Keratinocyte (primary cell): ENCODE measurements around the gene JAG2. TPM values are rescaled to one million over a fixed set of nuclear protein-coding genes. Genes with fewer than 3 reads are reported as not detected.

Source experiments
- DNase-seq: peaks from one replicate; pipeline ENCODE4 v3.0.0-alpha.2; 2011; ENCODE audit warnings: low read depth, missing footprints, low spot score
- FAIRE-seq: peaks from 2 replicates; lab custom pipeline; 2011; peaks lifted over from hg19 to GRCh38; lab: Jason Lieb, UNC
- H2AFZ ChIP-seq: 2 replicates; pipeline ENCODE4 v1.6.0; 2012; ENCODE audit warnings: low read length, control low read depth, inconsistent platforms; ENCODE audit not compliant: control insufficient read depth
- H3K27ac ChIP-seq: 2 replicates; pipeline ENCODE4 v1.5.1; 2011; ENCODE audit warnings: low read length; ENCODE audit not compliant: control insufficient read depth, insufficient read depth
- H3K27me3 ChIP-seq: 3 replicates; pipeline ENCODE4 v1.6.0; 2011; ENCODE audit warnings: low read length; ENCODE audit not compliant: control insufficient read depth, insufficient read depth; ENCODE audit errors: extremely low read depth
- H3K36me3 ChIP-seq, 2 experiments: 2 replicates in 1 of 2; 3 replicates in 1 of 2; pipeline ENCODE4 v1.5.1; 2011; ENCODE audit warnings: low read length in 2 of 2, mild to moderate bottlenecking in 1 of 2; ENCODE audit not compliant: control insufficient read depth in 2 of 2, insufficient read depth in 2 of 2; ENCODE audit errors: extremely low read depth in 1 of 2
- H3K4me1 ChIP-seq: 3 replicates; pipeline ENCODE4 v1.5.1; 2011; ENCODE audit warnings: low read length; ENCODE audit not compliant: control insufficient read depth, insufficient read depth; ENCODE audit errors: extremely low read depth
- H3K4me2 ChIP-seq: 3 replicates; pipeline ENCODE4 v1.6.0; 2011; ENCODE audit warnings: low read depth, low read length; ENCODE audit not compliant: control insufficient read depth, insufficient read depth; ENCODE audit errors: extremely low read depth
- H3K4me3 ChIP-seq, 3 experiments: fragments of 200-600 bp in 1 of 3; sonication (generic) in 1 of 3; 2 replicates in 2 of 3; 3 replicates in 1 of 3; pipeline ENCODE4 v1.5.1; 2011 to 2016; ENCODE audit warnings: low read length in 3 of 3, mild to moderate bottlenecking in 3 of 3, control low read depth in 2 of 3, inconsistent platforms in 1 of 3, low read depth in 1 of 3, mixed read lengths in 1 of 3, mixed run types in 1 of 3, moderate library complexity in 1 of 3; ENCODE audit not compliant: control insufficient read depth in 2 of 3, insufficient read depth in 2 of 3; ENCODE audit errors: extremely low read depth in 1 of 3
- H3K79me2 ChIP-seq: 2 replicates; pipeline ENCODE4 v1.6.0; 2012; ENCODE audit warnings: low read length; ENCODE audit not compliant: control insufficient read depth, insufficient read depth
- H3K9ac ChIP-seq: 3 replicates; pipeline ENCODE4 v1.6.0; 2011; ENCODE audit warnings: low read length; ENCODE audit not compliant: control insufficient read depth, insufficient read depth; ENCODE audit errors: extremely low read depth
- H3K9me1 ChIP-seq: 3 replicates; pipeline ENCODE4 v1.6.0; 2011; ENCODE audit warnings: low read length; ENCODE audit not compliant: control insufficient read depth, insufficient read depth; ENCODE audit errors: extremely low read depth
- H3K9me3 ChIP-seq: 2 replicates; pipeline ENCODE4 v1.5.1; 2012; ENCODE audit warnings: low read depth, low read length; ENCODE audit not compliant: control insufficient read depth
- H4K20me1 ChIP-seq: 3 replicates; pipeline ENCODE4 v1.6.0; 2011; ENCODE audit warnings: low read length; ENCODE audit not compliant: control insufficient read depth, insufficient read depth; ENCODE audit errors: extremely low read depth
- EZH2 ChIP-seq: IDR thresholded peaks from one replicate; pipeline ENCODE4 v1.6.1; 2012; ENCODE audit warnings: inconsistent platforms, mild to moderate bottlenecking, low read length, moderate library complexity
- dilution Hi-C: fragments of 300-500 bp; cut with MboI; formaldehyde crosslinking; loops from one replicate; pipeline ENCODE4 v1.7.0; 2020; ENCODE audit warnings: low sequenced_read_pairs; ENCODE audit not compliant: extremely low pct_ligation_motif_present
- polyA plus RNA-seq, 5 experiments: library from polyadenylated mRNA; depleted of rRNA in 3 of 5; stranded (reverse) in 3 of 5; stranded (forward) in 1 of 5; unstranded in 1 of 5; fragments of >200 nt; gene quantifications; 1 replicate in 1 of 5; 2 replicates in 3 of 5; 3 replicates in 1 of 5; pipeline versions ENCODE4 v1.2.1 to v1.2.3, GENCODE V29; 2011 to 2012; ENCODE audit warnings: missing spikeins in 2 of 5, low read depth in 1 of 5, low replicate concordance in 1 of 5
- TF ChIP-seq, protein P1 (sequence below), 3 experiments: IDR thresholded peaks in 1 of 3; conservative IDR thresholded peaks in 1 of 3; optimal IDR thresholded peaks in 1 of 3; 2 replicates in 2 of 3; 3 replicates in 1 of 3; pipeline versions ENCODE3 to v1.5.1; 2011; ENCODE audit warnings: low read length in 3 of 3, mild to moderate bottlenecking in 3 of 3, moderate library complexity in 2 of 3, control low read depth in 1 of 3, inconsistent platforms in 1 of 3; ENCODE audit not compliant: insufficient read depth in 2 of 3; ENCODE audit errors: extremely low read depth in 1 of 3

Gene JAG2
- polyA plus RNA-seq, 1 donor (not counting 4 experiments of a cell fraction or from before 2014, with no cell fraction given): 28.3 TPM

DNA sequence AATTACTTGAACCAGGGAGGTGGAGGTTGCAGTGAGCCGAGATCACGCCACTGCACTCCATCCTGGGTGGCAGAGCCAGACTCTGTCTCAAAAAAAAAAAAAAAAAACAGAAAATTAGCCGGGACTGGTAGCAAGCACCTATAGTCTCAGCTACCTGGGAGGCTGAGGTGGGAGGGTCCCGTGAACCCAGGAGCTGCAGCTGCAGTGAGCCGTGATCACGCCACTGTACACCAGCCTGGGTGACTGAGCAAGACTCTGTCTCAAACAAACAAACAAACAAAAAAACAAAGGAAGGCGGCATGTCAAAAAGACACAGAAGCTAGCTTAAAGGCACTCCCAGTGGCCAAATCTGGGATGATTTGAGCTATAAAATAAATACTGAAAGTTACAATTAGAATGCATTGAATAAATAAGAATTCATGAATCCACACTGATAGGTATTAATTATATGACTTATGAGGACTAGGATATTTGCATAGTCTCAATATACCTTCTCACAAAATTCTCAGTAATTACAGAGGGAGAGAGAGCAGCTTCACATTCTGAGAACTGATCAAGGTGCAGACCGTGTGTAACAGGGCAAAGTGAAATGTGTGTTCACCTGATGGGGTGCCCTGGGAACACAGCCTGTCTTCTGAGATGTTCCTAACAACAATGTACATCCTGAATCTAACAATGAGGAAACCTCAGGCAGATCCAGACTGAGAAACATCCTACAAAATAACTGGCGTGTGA is 60.6 kb downstream of the JAG2 start:
- Histone ChIP-seq H4K20me1 (no peaks in the 10 kb centered on the region), H3K79me2 (no peaks in the 10 kb centered on the region), H3K4me2 (no peak overlapping the region), H3K4me1 (no peaks in the 10 kb centered on the region), H3K27me3 (no peaks in the 10 kb centered on the region), H3K9me3 (no peaks in the 10 kb centered on the region), H3K9me1 (no peaks in the 10 kb centered on the region), H3K9ac (no peak overlapping the region), H2AFZ (no peak overlapping the region), H3K4me3 (no peak overlapping the region), H3K27ac (no peak overlapping the region), H3K36me3 (no peaks in the 10 kb centered on the region)
- no peak for FAIRE-seq
- dilution Hi-C loops: no loop called here
- TF ChIP-seq EZH2: no peak
- TF ChIP-seq, protein P1, sequence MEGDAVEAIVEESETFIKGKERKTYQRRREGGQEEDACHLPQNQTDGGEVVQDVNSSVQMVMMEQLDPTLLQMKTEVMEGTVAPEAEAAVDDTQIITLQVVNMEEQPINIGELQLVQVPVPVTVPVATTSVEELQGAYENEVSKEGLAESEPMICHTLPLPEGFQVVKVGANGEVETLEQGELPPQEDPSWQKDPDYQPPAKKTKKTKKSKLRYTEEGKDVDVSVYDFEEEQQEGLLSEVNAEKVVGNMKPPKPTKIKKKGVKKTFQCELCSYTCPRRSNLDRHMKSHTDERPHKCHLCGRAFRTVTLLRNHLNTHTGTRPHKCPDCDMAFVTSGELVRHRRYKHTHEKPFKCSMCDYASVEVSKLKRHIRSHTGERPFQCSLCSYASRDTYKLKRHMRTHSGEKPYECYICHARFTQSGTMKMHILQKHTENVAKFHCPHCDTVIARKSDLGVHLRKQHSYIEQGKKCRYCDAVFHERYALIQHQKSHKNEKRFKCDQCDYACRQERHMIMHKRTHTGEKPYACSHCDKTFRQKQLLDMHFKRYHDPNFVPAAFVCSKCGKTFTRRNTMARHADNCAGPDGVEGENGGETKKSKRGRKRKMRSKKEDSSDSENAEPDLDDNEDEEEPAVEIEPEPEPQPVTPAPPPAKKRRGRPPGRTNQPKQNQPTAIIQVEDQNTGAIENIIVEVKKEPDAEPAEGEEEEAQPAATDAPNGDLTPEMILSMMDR (optimal IDR thresholded peaks at IDR 0.05 in 1 of 3, IDR thresholded peaks at IDR 0.05 in 1 of 3, conservative IDR thresholded peaks at IDR 0.05 in 1 of 3; ENCODE audit: extremely low read depth in 1 of 3, insufficient read depth in 2 of 3, low read length in 3 of 3): no peak
- no peak for DNase-seq

DNA sequence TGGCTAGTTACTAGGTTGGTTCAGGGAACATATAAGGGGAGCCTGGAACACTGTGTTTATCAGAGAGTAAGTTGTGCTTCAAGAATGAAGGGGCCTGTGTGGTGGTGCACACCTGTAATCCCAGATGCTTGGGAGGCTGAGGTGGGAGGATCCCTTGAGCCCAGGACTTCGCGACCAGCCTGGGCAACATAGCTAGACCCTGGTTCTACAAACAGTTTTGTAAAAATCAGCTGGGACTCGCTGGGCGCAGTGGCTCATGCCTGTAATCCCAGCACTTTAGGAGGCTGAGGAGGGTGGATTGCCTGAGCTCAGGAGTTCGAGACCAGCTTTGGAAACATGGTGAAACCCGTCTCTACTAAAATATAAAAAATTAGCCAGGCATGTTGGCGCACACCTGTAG is 61.2 kb downstream of the JAG2 start:
- no peak for DNase-seq
- H3K4me3 ChIP-seq: no peak overlapping the region
- H3K79me2 ChIP-seq: no peaks in the 10 kb centered on the region
- no peaks in the 10 kb centered on the region for H3K4me1 ChIP-seq
- H3K27me3 ChIP-seq: no peaks in the 10 kb centered on the region
- no peak overlapping the region for H3K9ac ChIP-seq
- dilution Hi-C loops: no loop called here
- H3K9me1 ChIP-seq: no peaks in the 10 kb centered on the region
- H3K36me3 ChIP-seq: no peaks in the 10 kb centered on the region
- H3K27ac ChIP-seq: no peak overlapping the region
- H3K9me3 ChIP-seq: no peaks in the 10 kb centered on the region
- FAIRE-seq: no peak
- no peak for TF ChIP-seq EZH2
- TF ChIP-seq, protein P1 (optimal IDR thresholded peaks at IDR 0.05 in 1 of 3, IDR thresholded peaks at IDR 0.05 in 1 of 3, conservative IDR thresholded peaks at IDR 0.05 in 1 of 3; ENCODE audit: extremely low read depth in 1 of 3, insufficient read depth in 2 of 3, low read length in 3 of 3): no peak
- H4K20me1 ChIP-seq: no peaks in the 10 kb centered on the region
- no peak overlapping the region for H2AFZ ChIP-seq
- no peak overlapping the region for H3K4me2 ChIP-seq
